ENCODE measurements around the gene RBBP7. TPM values are rescaled to one million over a fixed set of nuclear protein-coding genes. Genes with fewer than 3 reads are reported as not detected.
A peak's percentile ranks its signal among the peaks of the same experiment; 100 is the strongest.
"Not testable (repeated sequence)": the region's sequence is repeated elsewhere in the genome, so short reads cannot be mapped to it uniquely, and the experiment has no call there.

Gene RBBP7
- total RNA-seq, 2 experiments from 2014 or later, result 195 to 201 TPM

GRCh38 chrX:16856744-16857143 lies 13.4 kb downstream of the RBBP7 start:
- CTCF ChIA-PET, result interaction anchor here (1.2 to 1.4 kb wide), 2 partner anchors 26 to 190 kb away, joined by 5 to 6 read pairs; no protein-coding TSS in a partner anchor
- POLR2A ChIA-PET, result no interaction called here
- H3K36me3 Mint-ChIP-seq (ENCODE audit: low read depth), result peaks cover 49% of the 10 kb centered on the region

GRCh38 chrX:16856076-16856404 lies 14.1 kb downstream of the RBBP7 start:
- DNase-seq; H3K27ac Mint-ChIP-seq; H3K4me3 Mint-ChIP-seq; H3K27me3 Mint-ChIP-seq (ENCODE audit: low read depth); H3K9me3 Mint-ChIP-seq (ENCODE audit: insufficient read depth); POLR2A ChIA-PET: not testable (repeated sequence)
- CTCF ChIA-PET, result interaction anchor here (1.2 to 1.4 kb wide), 2 partner anchors 27 to 190 kb away, joined by 5 to 6 read pairs; no protein-coding TSS in a partner anchor
- Mint-ChIP-seq H3K36me3 (ENCODE audit: low read depth) (peaks cover 52% of the 10 kb centered on the region), H3K4me1 (ENCODE audit: low read depth) (peaks cover 25% of the 10 kb centered on the region)
- peak; percentile 39 for ATAC-seq

More at GRCh38 chrX:16856744-16857143, 13.4 kb downstream of the RBBP7 start:
- no peak for ATAC-seq
- peaks cover 24% of the 10 kb centered on the region for H3K4me1 Mint-ChIP-seq (ENCODE audit: low read depth)
- H3K4me3 Mint-ChIP-seq, result no peak overlapping the region
- DNase-seq, result no peak
- H3K27me3 Mint-ChIP-seq (ENCODE audit: low read depth), result no peaks in the 10 kb centered on the region
- H3K9me3 Mint-ChIP-seq (ENCODE audit: insufficient read depth), result no peaks in the 10 kb centered on the region
- no peak overlapping the region for H3K27ac Mint-ChIP-seq

- no peak for ATAC-seq
- Mint-ChIP-seq H3K4me1 (ENCODE audit: low read depth) (peaks cover 25% of the 10 kb centered on the region), H3K36me3 (ENCODE audit: low read depth) (peaks cover 52% of the 10 kb centered on the region), H3K9me3 (ENCODE audit: insufficient read depth) (no peaks in the 10 kb centered on the region), H3K27ac (no peak overlapping the region), H3K27me3 (ENCODE audit: low read depth) (no peaks in the 10 kb centered on the region), H3K4me3 (no peak overlapping the region)
- POLR2A ChIA-PET, result no interaction called here
- no peak for DNase-seq
- CTCF ChIA-PET, result interaction anchor here (1.2 to 1.4 kb wide), 2 partner anchors 28 to 191 kb away, joined by 5 to 6 read pairs; no protein-coding TSS in a partner anchor
Measured at GRCh38 chrX:16855363-16856075, 14.6 kb downstream of the RBBP7 start.

GRCh38 chrX:16853537-16853936 lies 16.6 kb downstream of the RBBP7 start:
- DNase-seq (no peak), ATAC-seq (no peak)
- Mint-ChIP-seq H3K4me1 (ENCODE audit: low read depth) (peaks cover 16% of the 10 kb centered on the region), H3K27me3 (ENCODE audit: low read depth) (no peaks in the 10 kb centered on the region), H3K27ac (no peak overlapping the region), H3K9me3 (ENCODE audit: insufficient read depth) (no peaks in the 10 kb centered on the region), H3K36me3 (ENCODE audit: low read depth) (peaks cover 50% of the 10 kb centered on the region), H3K4me3 (no peak overlapping the region)
- CTCF ChIA-PET, result interaction anchor here (1.0 kb wide), 1 partner anchor 29 kb away, joined by 4 read pairs; no protein-coding TSS in a partner anchor
- POLR2A ChIA-PET, result interaction anchor here (0.6 kb wide), 1 partner anchor 34 kb away, joined by 3 read pairs; no protein-coding TSS in a partner anchor

GRCh38 chrX:16852617-16853179 lies 17.5 kb downstream of the RBBP7 start:
- DNase-seq (no peak), ATAC-seq (no peak)
- Mint-ChIP-seq H3K36me3 (ENCODE audit: low read depth) (peaks cover 55% of the 10 kb centered on the region), H3K4me3 (no peak overlapping the region), H3K9me3 (ENCODE audit: insufficient read depth) (no peaks in the 10 kb centered on the region), H3K4me1 (ENCODE audit: low read depth) (peaks cover 16% of the 10 kb centered on the region), H3K27me3 (ENCODE audit: low read depth) (no peaks in the 10 kb centered on the region), H3K27ac (no peak overlapping the region)
- ChIA-PET POLR2A (interaction anchor here (0.6 to 1.7 kb wide), 3 partner anchors 14 to 39 kb away, joined by 3 to 4 read pairs (median 3); no protein-coding TSS in a partner anchor), CTCF (interaction anchor here (0.9 to 1.4 kb wide), 3 partner anchors 18 to 30 kb away, joined by 3 to 4 read pairs (median 3); no protein-coding TSS in a partner anchor)

- Mint-ChIP-seq H3K4me1 (ENCODE audit: low read depth) (peaks cover 11% of the 10 kb centered on the region), H3K27me3 (ENCODE audit: low read depth) (no peaks in the 10 kb centered on the region), H3K9me3 (ENCODE audit: insufficient read depth) (no peaks in the 10 kb centered on the region), H3K27ac (no peak overlapping the region), H3K4me3 (no peak overlapping the region), H3K36me3 (ENCODE audit: low read depth) (peaks cover 48% of the 10 kb centered on the region)
- DNase-seq (no peak), ATAC-seq (no peak)
- ChIA-PET POLR2A (interaction anchor here (0.6 to 1.7 kb wide), 2 partner anchors 15 to 40 kb away, joined by 3 read pairs; no protein-coding TSS in a partner anchor), CTCF (interaction anchor here (0.9 to 1.4 kb wide), 3 partner anchors 17 to 31 kb away, joined by 3 read pairs; no protein-coding TSS in a partner anchor)
Measured at GRCh38 chrX:16851827-16852226, 18.3 kb downstream of the RBBP7 start.

GRCh38 chrX:16851421-16851820 lies 18.7 kb downstream of the RBBP7 start:
- ATAC-seq (no peak), DNase-seq (no peak)
- Mint-ChIP-seq H3K4me3 (no peak overlapping the region), H3K36me3 (ENCODE audit: low read depth) (peaks cover 44% of the 10 kb centered on the region), H3K27me3 (ENCODE audit: low read depth) (no peaks in the 10 kb centered on the region), H3K4me1 (ENCODE audit: low read depth) (peaks cover 7% of the 10 kb centered on the region), H3K27ac (peak overlapping the region; percentile 66), H3K9me3 (ENCODE audit: insufficient read depth) (no peaks in the 10 kb centered on the region)
- POLR2A ChIA-PET, result interaction anchor here (1.7 kb wide), 1 partner anchor 15 kb away, joined by 3 read pairs; no protein-coding TSS in a partner anchor
- CTCF ChIA-PET, result interaction anchor here (0.9 to 1.4 kb wide), 2 partner anchors 16 to 31 kb away, joined by 3 read pairs; no protein-coding TSS in a partner anchor

- ATAC-seq (no peak), DNase-seq (no peak)
- Mint-ChIP-seq H3K4me3 (no peak overlapping the region), H3K27me3 (ENCODE audit: low read depth) (no peaks in the 10 kb centered on the region), H3K27ac (no peak overlapping the region), H3K36me3 (ENCODE audit: low read depth) (peaks cover 53% of the 10 kb centered on the region), H3K9me3 (ENCODE audit: insufficient read depth) (no peaks in the 10 kb centered on the region), H3K4me1 (ENCODE audit: low read depth) (peaks cover 4% of the 10 kb centered on the region)
- POLR2A ChIA-PET, result interaction anchor here (0.9 kb wide), 1 partner anchor 13 kb away, joined by 3 read pairs; no protein-coding TSS in a partner anchor
- CTCF ChIA-PET, result no interaction called here
Measured at GRCh38 chrX:16848541-16848940, 21.6 kb downstream of the RBBP7 start.

GRCh38 chrX:16845686-16846085 lies 24.5 kb downstream of the RBBP7 start:
- DNase-seq, result no peak
- peaks cover 47% of the 10 kb centered on the region for H3K36me3 Mint-ChIP-seq (ENCODE audit: low read depth)
- peaks cover 3% of the 10 kb centered on the region for H3K4me1 Mint-ChIP-seq (ENCODE audit: low read depth)
- no peak overlapping the region for H3K27ac Mint-ChIP-seq
- no peak overlapping the region for H3K4me3 Mint-ChIP-seq
- ATAC-seq, result no peak
- POLR2A ChIA-PET, result interaction anchor here (0.5 kb wide), 1 partner anchor 32 kb away, joined by 3 read pairs; no protein-coding TSS in a partner anchor
- H3K9me3 Mint-ChIP-seq (ENCODE audit: insufficient read depth), result no peaks in the 10 kb centered on the region
- no peaks in the 10 kb centered on the region for H3K27me3 Mint-ChIP-seq (ENCODE audit: low read depth)
- CTCF ChIA-PET, result no interaction called here

GRCh38 chrX:16843208-16843909 lies 26.8 kb downstream of the RBBP7 start:
- H3K9me3 Mint-ChIP-seq (ENCODE audit: insufficient read depth), result no peaks in the 10 kb centered on the region
- H3K4me3 Mint-ChIP-seq, result no peak overlapping the region
- ChIA-PET CTCF (interaction anchor here (2.2 kb wide), 1 partner anchor 18 kb away, joined by 4 read pairs; no protein-coding TSS in a partner anchor), POLR2A (no interaction called here)
- DNase-seq, result no peak
- no peak overlapping the region for H3K27ac Mint-ChIP-seq
- H3K36me3 Mint-ChIP-seq (ENCODE audit: low read depth), result peaks cover 37% of the 10 kb centered on the region
- peak; percentile 19 for ATAC-seq
- no peaks in the 10 kb centered on the region for H3K27me3 Mint-ChIP-seq (ENCODE audit: low read depth)
- peaks cover 3% of the 10 kb centered on the region for H3K4me1 Mint-ChIP-seq (ENCODE audit: low read depth)

- Mint-ChIP-seq H3K4me1 (ENCODE audit: low read depth) (peaks cover 3% of the 10 kb centered on the region), H3K27me3 (ENCODE audit: low read depth) (no peaks in the 10 kb centered on the region), H3K36me3 (ENCODE audit: low read depth) (peaks cover 35% of the 10 kb centered on the region), H3K9me3 (ENCODE audit: insufficient read depth) (no peaks in the 10 kb centered on the region), H3K4me3 (no peak overlapping the region), H3K27ac (no peak overlapping the region)
- POLR2A ChIA-PET, result no interaction called here
- DNase-seq (no peak), ATAC-seq (no peak)
- CTCF ChIA-PET, result no interaction called here
Measured at GRCh38 chrX:16842684-16843083, 27.5 kb downstream of the RBBP7 start.

Data from activated CD8-positive, alpha-beta T cell treated with anti-CD3 and anti-CD28 coated beads, Interleukin-2, amount 10 ng/mL, durations not matched to agents 7 days and 5 days (primary cell).